GM19023 (cell line): ENCODE measurements around the gene ATP8A2.
"Not testable (repeated sequence)": the region's sequence is repeated elsewhere in the genome, so short reads cannot be mapped to it uniquely, and the experiment has no call there.

Experiments used
- ATAC-seq: cut with Tn5 transposase; IDR thresholded peaks from one replicate; pipeline ENCODE4 v1.9.1; 2021; ENCODE audit warnings: mild to moderate bottlenecking, moderate library complexity; ENCODE audit not compliant: unreplicated experiment

ATP8A2 gene

GRCh38 chr13:25943081-25943480 lies 571.3 kb downstream of the ATP8A2 start:
- ATAC-seq: no peak

- no peak for ATAC-seq
These were observed 571.9 kb downstream of the ATP8A2 start for GRCh38 chr13:25943658-25944057.

GRCh38 chr13:25945596-25945995 lies 573.8 kb downstream of the ATP8A2 start:
- ATAC-seq: no peak

- no peak for ATAC-seq
These were observed 574.5 kb downstream of the ATP8A2 start for GRCh38 chr13:25946321-25946720.

- ATAC-seq: no peak
These were observed 577.1 kb downstream of the ATP8A2 start for GRCh38 chr13:25948910-25949309.

GRCh38 chr13:25951831-25952230 lies 580.1 kb downstream of the ATP8A2 start:
- no peak for ATAC-seq

GRCh38 chr13:25954080-25954479 lies 582.3 kb downstream of the ATP8A2 start:
- not testable (repeated sequence) for ATAC-seq

GRCh38 chr13:25954943-25955342 lies 583.2 kb downstream of the ATP8A2 start:
- not testable (repeated sequence) for ATAC-seq

- no peak for ATAC-seq
These were observed 587.2 kb downstream of the ATP8A2 start for GRCh38 chr13:25958986-25959385.

GRCh38 chr13:25961294-25961693 lies 589.5 kb downstream of the ATP8A2 start:
- ATAC-seq: no peak

- no peak for ATAC-seq
These were observed 591.9 kb downstream of the ATP8A2 start for GRCh38 chr13:25963674-25964073.

- ATAC-seq: no peak
These were observed 593.8 kb downstream of the ATP8A2 start for GRCh38 chr13:25965596-25965995.

GRCh38 chr13:25966086-25966485 lies 594.3 kb downstream of the ATP8A2 start:
- ATAC-seq: no peak

- ATAC-seq: no peak
These were observed 595.4 kb downstream of the ATP8A2 start for GRCh38 chr13:25967144-25967543.

GRCh38 chr13:25971047-25971446 lies 599.3 kb downstream of the ATP8A2 start:
- ATAC-seq: no peak

GRCh38 chr13:25971459-25972145 lies 599.8 kb downstream of the ATP8A2 start:
- no peak for ATAC-seq

- ATAC-seq: no peak
These were observed 601.3 kb downstream of the ATP8A2 start for GRCh38 chr13:25973085-25973484.

GRCh38 chr13:25973576-25973975 lies 601.8 kb downstream of the ATP8A2 start:
- ATAC-seq: no peak

- no peak for ATAC-seq
These were observed 605.4 kb downstream of the ATP8A2 start for GRCh38 chr13:25977216-25977615.

- no peak for ATAC-seq
These were observed 605.9 kb downstream of the ATP8A2 start for GRCh38 chr13:25977671-25978070.

GRCh38 chr13:25978961-25979360 lies 607.2 kb downstream of the ATP8A2 start:
- no peak for ATAC-seq

- no peak for ATAC-seq
These were observed 607.6 kb downstream of the ATP8A2 start for GRCh38 chr13:25979371-25979770.

- no peak for ATAC-seq
These were observed 608.5 kb downstream of the ATP8A2 start for GRCh38 chr13:25980255-25980654.
